IMR-90 (cell line): ENCODE data around the gene SAFB2.

Experiments used
- POLR2A ChIP-seq: IDR thresholded peaks from 2 replicates; pipeline ENCODE4 v1.6.1; 2012; ENCODE audit warnings: mild to moderate bottlenecking, low read depth, low read length
- RAD21 ChIP-seq: IDR thresholded peaks from 2 replicates; pipeline ENCODE4 v1.6.1; 2012; ENCODE audit warnings: low read length, improper control_type of control experiment
- USF2 ChIP-seq: fragments of 150-350 bp; IDR thresholded peaks from 2 replicates; pipeline ENCODE4 v1.6.1; 2017; ENCODE audit warnings: mild to moderate bottlenecking, antibody characterized with exemption, low read length, low read depth
- TF ChIP-seq, protein P1 (sequence below): conservative IDR thresholded peaks from 2 replicates; pipeline ENCODE4 v1.5.1; 2012; ENCODE audit warnings: mild to moderate bottlenecking, low read depth, low read length, improper control_type of control experiment

- TF ChIP-seq RAD21, result no peak
- TF ChIP-seq, protein P1, sequence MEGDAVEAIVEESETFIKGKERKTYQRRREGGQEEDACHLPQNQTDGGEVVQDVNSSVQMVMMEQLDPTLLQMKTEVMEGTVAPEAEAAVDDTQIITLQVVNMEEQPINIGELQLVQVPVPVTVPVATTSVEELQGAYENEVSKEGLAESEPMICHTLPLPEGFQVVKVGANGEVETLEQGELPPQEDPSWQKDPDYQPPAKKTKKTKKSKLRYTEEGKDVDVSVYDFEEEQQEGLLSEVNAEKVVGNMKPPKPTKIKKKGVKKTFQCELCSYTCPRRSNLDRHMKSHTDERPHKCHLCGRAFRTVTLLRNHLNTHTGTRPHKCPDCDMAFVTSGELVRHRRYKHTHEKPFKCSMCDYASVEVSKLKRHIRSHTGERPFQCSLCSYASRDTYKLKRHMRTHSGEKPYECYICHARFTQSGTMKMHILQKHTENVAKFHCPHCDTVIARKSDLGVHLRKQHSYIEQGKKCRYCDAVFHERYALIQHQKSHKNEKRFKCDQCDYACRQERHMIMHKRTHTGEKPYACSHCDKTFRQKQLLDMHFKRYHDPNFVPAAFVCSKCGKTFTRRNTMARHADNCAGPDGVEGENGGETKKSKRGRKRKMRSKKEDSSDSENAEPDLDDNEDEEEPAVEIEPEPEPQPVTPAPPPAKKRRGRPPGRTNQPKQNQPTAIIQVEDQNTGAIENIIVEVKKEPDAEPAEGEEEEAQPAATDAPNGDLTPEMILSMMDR, result no peak
- no peak for TF ChIP-seq USF2
- TF ChIP-seq POLR2A, result no peak
Observed at GRCh38 chr19:5545984-5546383, 76.6 kb downstream of the SAFB2 start.
